Sigmoid colon (tissue), 7 donors: Measurements from ENCODE around the gene TAS2R43. TPM values are rescaled to one million over a fixed set of nuclear protein-coding genes. Genes with fewer than 3 reads are reported as not detected.

Source experiments
- DNase-seq: peaks from one replicate; pipeline ENCODE4 v3.0.0-alpha.2; 2019
- H3K27ac ChIP-seq, 4 donors: fragments of 200-600 bp; sonication (generic); one replicate each; pipeline ENCODE4 v1.5.1; 2016 to 2019; ENCODE audit warnings: mild to moderate bottlenecking in 1 of 4
- H3K27me3 ChIP-seq, 3 donors: fragments of 200-600 bp; sonication (generic); one replicate each; pipeline ENCODE4 v1.5.1; 2019; ENCODE audit warnings: mild to moderate bottlenecking in 1 of 3
- H3K36me3 ChIP-seq, 4 donors: fragments of 200-600 bp; sonication (generic); one replicate each; pipeline ENCODE4 v1.5.1; 2016 to 2019
- H3K4me1 ChIP-seq, 4 donors: fragments of 200-600 bp; sonication (generic); one replicate each; pipeline ENCODE4 v1.5.1; 2017 to 2019
- H3K4me3 ChIP-seq, 4 donors: fragments of 200-600 bp; sonication (generic); one replicate each; pipeline ENCODE4 v1.5.1; 2017 to 2019; ENCODE audit warnings: mild to moderate bottlenecking in 2 of 4, moderate library complexity in 1 of 4
- H3K9me3 ChIP-seq, 4 donors: fragments of 200-600 bp in 3 of 4; sonication (generic) in 3 of 4; one replicate each; pipeline versions ENCODE4 v1.5.1 to v1.6.1; 2013 to 2019
- CTCF ChIP-seq, 4 experiments: fragments of 450-650 bp in 3 of 4; fragments of 200-600 bp in 1 of 4; IDR thresholded peaks; one replicate each; pipeline ENCODE4 v1.5.1; 2016 to 2019; ENCODE audit warnings: antibody characterized with exemption in 4 of 4, mild to moderate bottlenecking in 3 of 4, moderate library complexity in 2 of 4
- EP300 ChIP-seq, 4 donors: sonication (generic); formaldehyde crosslinking; IDR thresholded peaks; one replicate each; pipeline ENCODE4 v1.6.1; 2017; ENCODE audit warnings: antibody characterized with exemption in 4 of 4
- POLR2A ChIP-seq, 2 donors: fragments of 450-650 bp; IDR thresholded peaks; one replicate each; pipeline ENCODE4 v1.6.1; 2016; ENCODE audit warnings: antibody characterized with exemption in 2 of 2, mild to moderate bottlenecking in 2 of 2, moderate library complexity in 2 of 2
- POLR2AphosphoS5 ChIP-seq, 4 donors: sonication (generic); formaldehyde crosslinking; IDR thresholded peaks; one replicate each; pipeline ENCODE4 v1.6.1; 2017; ENCODE audit warnings: antibody characterized with exemption in 4 of 4
- WGBS, 2 donors: extraction: QIAGEN DNeasy Blood & Tissue Kit; methylation state at CpG; one replicate each; pipeline ENCODE4 v1.1.7; 2013; 5-methylcytosine and 5-hydroxymethylcytosine counted together
- intact Hi-C: fragments of 100-400 bp; cut with DNase I; formaldehyde crosslinking; loops from one replicate; pipeline ENCODE4 v1.15.1; 2023
- polyA plus RNA-seq, 3 donors: library from polyadenylated mRNA; stranded (reverse); fragments of 200-250 nt; gene quantifications; one replicate each; pipeline ENCODE4 v1.2.3, GENCODE V29; 2013
- total RNA-seq, 4 donors: library from RNA; depleted of rRNA; stranded (reverse); fragments of >200 nt; gene quantifications; one replicate each; pipeline ENCODE4 v1.1.0, GENCODE V29; 2016
- donor health status: healthy with polysubstance abuse.
- donor health status: Bipolar disorder and iron deficiency.
- donor health status: healthy.

TAS2R43 gene
- total and polyA plus RNA-seq, 7 donors, result 2.1 to 10.0 (median 3.6) TPM; not detected in 3

GRCh38 chr12:11081987-11082386, 10.1 kb downstream of the TAS2R43 start:
- Histone ChIP-seq H3K36me3 (no peaks in the 10 kb centered on the region), H3K27ac (no peak overlapping the region), H3K9me3 (no peaks in the 10 kb centered on the region), H3K27me3 (no peaks in the 10 kb centered on the region), H3K4me1 (no peaks in the 10 kb centered on the region), H3K4me3 (no peak overlapping the region)
- intact Hi-C loops, result no loop called here
- DNase-seq, result no peak
- WGBS, 2 donors, result 95% methylated on average over 2 of the region's 2 CpGs; no CpG with 5 or more reads in 1 of the 2 donors
- no peak for TF ChIP-seq EP300 (IDR thresholded peaks at IDR 0.05)
- no peak for TF ChIP-seq CTCF (IDR thresholded peaks at IDR 0.05)
- TF ChIP-seq POLR2AphosphoS5 (IDR thresholded peaks at IDR 0.05), result no peak
- no peak for TF ChIP-seq POLR2A (IDR thresholded peaks at IDR 0.05)

- 98 to 100% methylated on average over 1 of the region's 1 CpG for WGBS, 2 donors
- intact Hi-C loops, result no loop called here
- H3K4me3 ChIP-seq, result no peak overlapping the region
- H3K27ac ChIP-seq, result no peak overlapping the region
- TF ChIP-seq EP300 (IDR thresholded peaks at IDR 0.05) (no peak), POLR2A (IDR thresholded peaks at IDR 0.05) (no peak), CTCF (IDR thresholded peaks at IDR 0.05) (no peak), POLR2AphosphoS5 (IDR thresholded peaks at IDR 0.05) (no peak)
- no peak for DNase-seq
- H3K4me1 ChIP-seq, result no peaks in the 10 kb centered on the region
- H3K27me3 ChIP-seq, result no peaks in the 10 kb centered on the region
- no peaks in the 10 kb centered on the region for H3K9me3 ChIP-seq
- no peaks in the 10 kb centered on the region for H3K36me3 ChIP-seq
Measured at GRCh38 chr12:11078246-11078645, 13.9 kb downstream of the TAS2R43 start.

DNA sequence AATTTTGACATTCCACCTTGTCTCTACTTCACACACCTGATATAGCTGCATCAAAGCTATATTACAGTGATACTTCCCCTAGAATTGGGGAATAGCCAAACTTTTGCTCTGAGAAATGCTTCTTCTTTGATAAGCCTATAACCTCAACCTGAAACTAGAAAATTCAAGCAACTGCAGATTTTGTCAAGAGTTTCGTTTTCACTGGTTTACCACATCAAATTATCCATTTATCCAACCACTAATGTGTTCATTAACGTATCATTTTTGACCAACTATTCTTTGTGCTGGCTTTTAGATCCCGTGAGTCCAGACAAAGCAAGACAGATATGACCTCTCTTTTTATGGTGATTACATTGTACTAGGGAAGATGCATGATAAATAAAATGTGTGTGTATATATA, 16.5 kb downstream of the TAS2R43 start:
- WGBS, 2 donors, result 0 to 67% methylated on average over 2 to 3 of the region's 3 CpGs
- H3K27me3 ChIP-seq, result no peaks in the 10 kb centered on the region
- H3K4me3 ChIP-seq, result no peak overlapping the region
- intact Hi-C loops, result no loop called here
- no peaks in the 10 kb centered on the region for H3K36me3 ChIP-seq
- no peak for TF ChIP-seq EP300 (IDR thresholded peaks at IDR 0.05)
- H3K4me1 ChIP-seq, result no peaks in the 10 kb centered on the region
- H3K9me3 ChIP-seq, result no peaks in the 10 kb centered on the region
- H3K27ac ChIP-seq, result no peak overlapping the region
- no peak for DNase-seq

DNA sequence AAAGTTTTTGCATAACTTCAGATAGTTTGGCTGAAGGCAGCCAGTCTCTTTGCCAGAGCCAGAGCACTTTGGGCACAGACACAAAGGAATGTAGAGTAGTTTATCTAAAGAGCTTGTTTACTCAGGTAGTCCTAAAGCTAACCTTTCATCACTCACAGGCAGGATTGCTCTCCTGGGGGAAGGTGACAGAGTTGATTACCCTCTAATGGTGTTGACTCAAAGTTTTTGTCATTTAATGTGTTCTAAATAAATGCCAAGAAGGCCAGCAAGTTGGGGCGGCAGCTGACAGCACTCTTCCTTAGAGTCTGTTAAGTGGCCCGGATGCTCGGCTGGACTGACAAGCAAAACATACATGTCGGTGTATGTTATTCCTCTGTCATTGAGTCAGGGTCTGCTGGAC, 20.7 kb downstream of the TAS2R43 start:
- 45 to 63% methylated on average over 4 of the region's 4 CpGs for WGBS, 2 donors
- H3K4me3 ChIP-seq, result no peak overlapping the region
- no peak for DNase-seq
- TF ChIP-seq POLR2AphosphoS5 (IDR thresholded peaks at IDR 0.05) (no peak), EP300 (IDR thresholded peaks at IDR 0.05) (no peak), POLR2A (IDR thresholded peaks at IDR 0.05) (no peak), CTCF (IDR thresholded peaks at IDR 0.05) (no peak)
- intact Hi-C loops, result no loop called here
- no peaks in the 10 kb centered on the region for H3K36me3 ChIP-seq
- H3K27me3 ChIP-seq, result no peaks in the 10 kb centered on the region
- no peaks in the 10 kb centered on the region for H3K9me3 ChIP-seq
- no peaks in the 10 kb centered on the region for H3K4me1 ChIP-seq
- H3K27ac ChIP-seq, result no peak overlapping the region

GRCh38 chr12:11070999-11071398, 21.1 kb downstream of the TAS2R43 start:
- H3K4me1 ChIP-seq, result no peaks in the 10 kb centered on the region
- H3K27ac ChIP-seq, result no peak overlapping the region
- WGBS, 2 donors, result 73% methylated on average over 1 of the region's 1 CpG; no CpG with 5 or more reads in 1 of the 2 donors
- no peaks in the 10 kb centered on the region for H3K9me3 ChIP-seq
- H3K4me3 ChIP-seq, result no peak overlapping the region
- DNase-seq, result no peak
- TF ChIP-seq POLR2A (IDR thresholded peaks at IDR 0.05) (no peak), EP300 (IDR thresholded peaks at IDR 0.05) (no peak), POLR2AphosphoS5 (IDR thresholded peaks at IDR 0.05) (no peak), CTCF (IDR thresholded peaks at IDR 0.05) (no peak)
- no peaks in the 10 kb centered on the region for H3K27me3 ChIP-seq
- intact Hi-C loops, result no loop called here
- no peaks in the 10 kb centered on the region for H3K36me3 ChIP-seq
